Smooth muscle cell of the brain vasculature (primary cell): ENCODE data around the gene ETFDH.
"Not testable (repeated sequence)": the region's sequence is repeated elsewhere in the genome, so short reads cannot be mapped to it uniquely, and the experiment has no call there.

Experiments
- DNase-seq: peaks from one replicate; pipeline ENCODE4 v3.0.0-alpha.2; 2012; ENCODE audit warnings: low read depth, low spot score

The ETFDH gene

GRCh38 chr4:158671915-158672806, at the start of gene ETFDH:
ETFDH (plus strand) TSS chr4:158672296; CDS start chr4:158672457, 161 bp downstream.
- DNase-seq: peak; percentile 99

GRCh38 chr4:158624889-158625478, 47.1 kb upstream of the ETFDH start:
- peak; percentile 52 for DNase-seq

GRCh38 chr4:158625544-158625943, 46.6 kb upstream of the ETFDH start:
- no peak for DNase-seq

- no peak for DNase-seq
Measured at GRCh38 chr4:158630893-158631292, 41.2 kb upstream of the ETFDH start.

- no peak for DNase-seq
Measured at GRCh38 chr4:158636619-158637018, 35.5 kb upstream of the ETFDH start.

- DNase-seq: no peak
Measured at GRCh38 chr4:158644356-158644755, 27.7 kb upstream of the ETFDH start.

- DNase-seq: no peak
Measured at GRCh38 chr4:158644760-158645159, 27.3 kb upstream of the ETFDH start.

GRCh38 chr4:158649111-158649680, 22.9 kb upstream of the ETFDH start:
- DNase-seq: no peak

- DNase-seq: no peak
Measured at GRCh38 chr4:158652920-158653319, 19.2 kb upstream of the ETFDH start.

- no peak for DNase-seq
Measured at GRCh38 chr4:158656439-158656838, 15.7 kb upstream of the ETFDH start.

- no peak for DNase-seq
Measured at GRCh38 chr4:158657291-158657690, 14.8 kb upstream of the ETFDH start.

- DNase-seq: not testable (repeated sequence)
Measured at GRCh38 chr4:158663255-158663654, 8.8 kb upstream of the ETFDH start.

GRCh38 chr4:158663707-158664625, 8.1 kb upstream of the ETFDH start:
- DNase-seq: not testable (repeated sequence)

- DNase-seq: no peak
Measured at GRCh38 chr4:158664806-158665205, 7.3 kb upstream of the ETFDH start.

- no peak for DNase-seq
Measured at GRCh38 chr4:158666892-158667291, 5.2 kb upstream of the ETFDH start.

GRCh38 chr4:158667651-158668198, 4.4 kb upstream of the ETFDH start:
- no peak for DNase-seq

- no peak for DNase-seq
Measured at GRCh38 chr4:158669310-158669709, 2.8 kb upstream of the ETFDH start.

- DNase-seq: peak; percentile 64
Measured at GRCh38 chr4:158670975-158671664, 976 bp upstream of the ETFDH start.

GRCh38 chr4:158671665-158671914, 506 bp upstream of the ETFDH start, which contains the start of gene C4orf46:
C4orf46 (minus strand) TSS chr4:158671887; CDS start chr4:158671801, 86 bp downstream.
- no peak for DNase-seq

- no peak for DNase-seq
Measured at GRCh38 chr4:158673633-158674032, 1.5 kb downstream of the ETFDH start.

GRCh38 chr4:158676076-158676475, 4.0 kb downstream of the ETFDH start:
- no peak for DNase-seq
